ENCODE measurements around the gene RPS3.

RPS3 gene

GRCh38 chr11:75428281-75428724 lies 29.0 kb downstream of the RPS3 start:
- Histone ChIP-seq H3K4ac (ENCODE audit: low read depth, low read length) (no peak overlapping the region), H2BK15ac (replicated peaks; ENCODE audit: low read depth) (no peak overlapping the region), H3K27ac (ENCODE audit: low read depth, low read length) (no peak overlapping the region), H3K56ac (ENCODE audit: low read length) (no peak overlapping the region), H2BK120ac (ENCODE audit: low read depth, low read length) (no peak overlapping the region), H3K9ac (ENCODE audit: low read length) (no peak overlapping the region), H2BK5ac (ENCODE audit: low read length) (no peak overlapping the region), H3K79me1 (ENCODE audit: low read length) (no peaks in the 10 kb centered on the region), H3K18ac (ENCODE audit: low read length) (no peak overlapping the region), H3K79me2 (ENCODE audit: control insufficient read depth, insufficient read depth, low read length) (no peaks in the 10 kb centered on the region), H3K36me3 (ENCODE audit: control insufficient read depth, insufficient read depth, low read length) (no peaks in the 10 kb centered on the region), H3K4me3 (ENCODE audit: low read length) (no peak overlapping the region), H3K4me2 (ENCODE audit: low read length) (no peak overlapping the region), H4K8ac (ENCODE audit: low read depth, low read length) (no peak overlapping the region), H2AK5ac (ENCODE audit: low read length) (no peak overlapping the region), H3K4me1 (ENCODE audit: control insufficient read depth, low read depth, low read length) (peaks cover 5% of the 10 kb centered on the region), H3K27me3 (ENCODE audit: insufficient read depth, low read length, poor library complexity) (peaks cover 31% of the 10 kb centered on the region), H4K5ac (ENCODE audit: low read length) (no peak overlapping the region), H3K23ac (ENCODE audit: low read length) (no peak overlapping the region)
- no CpG with 5 or more reads among the region's 32 CpGs for WGBS (ENCODE audit: extremely low coverage, insufficient coverage, low lambda C conversion rate)
- peak; percentile 81 for DNase-seq

- Histone ChIP-seq H2BK15ac (replicated peaks; ENCODE audit: low read depth) (no peak overlapping the region), H3K27ac (ENCODE audit: low read depth, low read length) (no peak overlapping the region), H3K18ac (ENCODE audit: low read length) (no peak overlapping the region), H4K8ac (ENCODE audit: low read depth, low read length) (no peak overlapping the region), H2BK120ac (ENCODE audit: low read depth, low read length) (no peak overlapping the region), H3K27me3 (ENCODE audit: insufficient read depth, low read length, poor library complexity) (peaks cover 31% of the 10 kb centered on the region), H3K79me1 (ENCODE audit: low read length) (no peaks in the 10 kb centered on the region), H4K5ac (ENCODE audit: low read length) (no peak overlapping the region), H3K4me2 (ENCODE audit: low read length) (no peak overlapping the region), H3K36me3 (ENCODE audit: control insufficient read depth, insufficient read depth, low read length) (no peaks in the 10 kb centered on the region), H3K79me2 (ENCODE audit: control insufficient read depth, insufficient read depth, low read length) (no peaks in the 10 kb centered on the region), H3K9ac (ENCODE audit: low read length) (no peak overlapping the region), H3K4me3 (ENCODE audit: low read length) (peak overlapping the region; percentile 7), H3K23ac (ENCODE audit: low read length) (no peak overlapping the region), H2BK5ac (ENCODE audit: low read length) (no peak overlapping the region), H3K56ac (ENCODE audit: low read length) (no peak overlapping the region), H3K4ac (ENCODE audit: low read depth, low read length) (no peak overlapping the region), H2AK5ac (ENCODE audit: low read length) (no peak overlapping the region), H3K4me1 (ENCODE audit: control insufficient read depth, low read depth, low read length) (peaks cover 5% of the 10 kb centered on the region)
- DNase-seq = no peak
- WGBS (ENCODE audit: extremely low coverage, insufficient coverage, low lambda C conversion rate) = no CpG with 5 or more reads among the region's 16 CpGs
Measured at GRCh38 chr11:75428989-75429640, 29.8 kb downstream of the RPS3 start.

- H3K4me1 ChIP-seq (ENCODE audit: control insufficient read depth, low read depth, low read length) = peaks cover 5% of the 10 kb centered on the region
- no peak overlapping the region for H2BK15ac ChIP-seq (replicated peaks; ENCODE audit: low read depth)
- no CpG with 5 or more reads among the region's 25 CpGs for WGBS (ENCODE audit: extremely low coverage, insufficient coverage, low lambda C conversion rate)
- H4K8ac ChIP-seq (ENCODE audit: low read depth, low read length) = no peak overlapping the region
- H2BK120ac ChIP-seq (ENCODE audit: low read depth, low read length) = no peak overlapping the region
- H3K9ac ChIP-seq (ENCODE audit: low read length) = no peak overlapping the region
- DNase-seq = no peak
- no peak overlapping the region for H3K4me2 ChIP-seq (ENCODE audit: low read length)
- no peak overlapping the region for H3K23ac ChIP-seq (ENCODE audit: low read length)
- H3K18ac ChIP-seq (ENCODE audit: low read length) = no peak overlapping the region
- no peak overlapping the region for H2BK5ac ChIP-seq (ENCODE audit: low read length)
- H3K4me3 ChIP-seq (ENCODE audit: low read length) = peak overlapping the region; percentile 7
- H3K27me3 ChIP-seq (ENCODE audit: insufficient read depth, low read length, poor library complexity) = peaks cover 31% of the 10 kb centered on the region
- H3K4ac ChIP-seq (ENCODE audit: low read depth, low read length) = no peak overlapping the region
- H3K56ac ChIP-seq (ENCODE audit: low read length) = peak overlapping the region; percentile 81
- no peak overlapping the region for H4K5ac ChIP-seq (ENCODE audit: low read length)
- H3K36me3 ChIP-seq (ENCODE audit: control insufficient read depth, insufficient read depth, low read length) = no peaks in the 10 kb centered on the region
- H2AK5ac ChIP-seq (ENCODE audit: low read length) = no peak overlapping the region
- H3K79me2 ChIP-seq (ENCODE audit: control insufficient read depth, insufficient read depth, low read length) = no peaks in the 10 kb centered on the region
- H3K27ac ChIP-seq (ENCODE audit: low read depth, low read length) = no peak overlapping the region
- H3K79me1 ChIP-seq (ENCODE audit: low read length) = no peaks in the 10 kb centered on the region
Measured at GRCh38 chr11:75429641-75429901, 30.3 kb downstream of the RPS3 start.

- H3K23ac ChIP-seq (ENCODE audit: low read length) = peak overlapping the region; percentile 51
- no peak overlapping the region for H3K27ac ChIP-seq (ENCODE audit: low read depth, low read length)
- peak overlapping the region; percentile 57 for H3K9ac ChIP-seq (ENCODE audit: low read length)
- no peak overlapping the region for H2BK120ac ChIP-seq (ENCODE audit: low read depth, low read length)
- H3K4me1 ChIP-seq (ENCODE audit: control insufficient read depth, low read depth, low read length) = peaks cover 4% of the 10 kb centered on the region
- H2BK5ac ChIP-seq (ENCODE audit: low read length) = no peak overlapping the region
- H2AK5ac ChIP-seq (ENCODE audit: low read length) = no peak overlapping the region
- H3K79me1 ChIP-seq (ENCODE audit: low read length) = no peaks in the 10 kb centered on the region
- H3K79me2 ChIP-seq (ENCODE audit: control insufficient read depth, insufficient read depth, low read length) = no peaks in the 10 kb centered on the region
- H3K56ac ChIP-seq (ENCODE audit: low read length) = peak overlapping the region; percentile 81
- no peak overlapping the region for H3K18ac ChIP-seq (ENCODE audit: low read length)
- peaks cover 31% of the 10 kb centered on the region for H3K27me3 ChIP-seq (ENCODE audit: insufficient read depth, low read length, poor library complexity)
- no CpG with 5 or more reads among the region's 134 CpGs for WGBS (ENCODE audit: extremely low coverage, insufficient coverage, low lambda C conversion rate)
- no peak overlapping the region for H4K8ac ChIP-seq (ENCODE audit: low read depth, low read length)
- H3K4me2 ChIP-seq (ENCODE audit: low read length) = peak overlapping the region; percentile 67
- no peak overlapping the region for H3K4ac ChIP-seq (ENCODE audit: low read depth, low read length)
- no peaks in the 10 kb centered on the region for H3K36me3 ChIP-seq (ENCODE audit: control insufficient read depth, insufficient read depth, low read length)
- no peak overlapping the region for H2BK15ac ChIP-seq (replicated peaks; ENCODE audit: low read depth)
- H3K4me3 ChIP-seq (ENCODE audit: low read length) = peak overlapping the region; percentile 11
- H4K5ac ChIP-seq (ENCODE audit: low read length) = no peak overlapping the region
- DNase-seq = peak; percentile 79
Measured at GRCh38 chr11:75429902-75430713, 30.8 kb downstream of the RPS3 start.

GRCh38 chr11:75430714-75431532 lies 31.6 kb downstream of the RPS3 start:
- Histone ChIP-seq H2BK5ac (ENCODE audit: low read length) (no peak overlapping the region), H3K56ac (ENCODE audit: low read length) (peak overlapping the region; percentile 81), H2AK5ac (ENCODE audit: low read length) (no peak overlapping the region), H3K4me1 (ENCODE audit: control insufficient read depth, low read depth, low read length) (peaks cover 3% of the 10 kb centered on the region), H3K4me2 (ENCODE audit: low read length) (peak overlapping the region; percentile 20), H3K4me3 (ENCODE audit: low read length) (no peak overlapping the region), H3K23ac (ENCODE audit: low read length) (no peak overlapping the region), H3K27me3 (ENCODE audit: insufficient read depth, low read length, poor library complexity) (peaks cover 31% of the 10 kb centered on the region), H3K9ac (ENCODE audit: low read length) (peak overlapping the region; percentile 19), H3K27ac (ENCODE audit: low read depth, low read length) (no peak overlapping the region), H4K5ac (ENCODE audit: low read length) (no peak overlapping the region), H3K79me1 (ENCODE audit: low read length) (no peaks in the 10 kb centered on the region), H3K18ac (ENCODE audit: low read length) (no peak overlapping the region), H4K8ac (ENCODE audit: low read depth, low read length) (no peak overlapping the region), H3K79me2 (ENCODE audit: control insufficient read depth, insufficient read depth, low read length) (no peaks in the 10 kb centered on the region), H2BK120ac (ENCODE audit: low read depth, low read length) (no peak overlapping the region), H3K4ac (ENCODE audit: low read depth, low read length) (no peak overlapping the region), H3K36me3 (ENCODE audit: control insufficient read depth, insufficient read depth, low read length) (no peaks in the 10 kb centered on the region), H2BK15ac (replicated peaks; ENCODE audit: low read depth) (no peak overlapping the region)
- DNase-seq = no peak
- no CpG with 5 or more reads among the region's 32 CpGs for WGBS (ENCODE audit: extremely low coverage, insufficient coverage, low lambda C conversion rate)
